ENCODE results near the gene NXPE4. TPM values are rescaled to one million over a fixed set of nuclear protein-coding genes. Genes with fewer than 3 reads are reported as not detected.

NXPE4 gene
- total RNA-seq, 1 experiment from 2014 or later = not detected

- H3K14ac ChIP-seq (ENCODE audit: insufficient read depth, low read length) = no peak overlapping the region
- H2BK15ac ChIP-seq (ENCODE audit: low read depth, low read length) = no peak overlapping the region
- no peaks in the 10 kb centered on the region for H3K79me1 ChIP-seq (ENCODE audit: insufficient read depth, low read depth, low read length, poor library complexity, severe bottlenecking)
- TF ChIP-seq CTCF (conservative IDR thresholded peaks at IDR 0.05) = peak; percentile 46; the same call in 2 of the 3 replicates
- no peaks in the 10 kb centered on the region for H3K27me3 Mint-ChIP-seq (ENCODE audit: low read depth)
- no peak overlapping the region for H3K18ac ChIP-seq (ENCODE audit: insufficient read length, low read depth, low read length)
- H3K79me2 ChIP-seq (ENCODE audit: insufficient read depth, low read length) = no peaks in the 10 kb centered on the region
- no peaks in the 10 kb centered on the region; the same call in 1 of the 2 replicates for H3K4me1 ChIP-seq (ENCODE audit: insufficient read depth, low read length)
- no peak overlapping the region for H3K4me3 Mint-ChIP-seq
- H3K36me3 Mint-ChIP-seq (ENCODE audit: insufficient read depth in 1 of 3, low read depth in 3 of 3) = peaks cover 0 to 31% (median 0%) of the 10 kb centered on the region in 3 experiments; a peak in 3 of 7 replicates
- H3T11ph ChIP-seq (ENCODE audit: low read length) = no peak overlapping the region
- no peaks in the 10 kb centered on the region for H3K23me2 ChIP-seq (ENCODE audit: insufficient read length, low read depth, low read length, poor library complexity, severe bottlenecking)
- no peak overlapping the region for H4K8ac ChIP-seq (replicated peaks; ENCODE audit: insufficient read length, low read depth, low read length)
- H2BK120ac ChIP-seq (ENCODE audit: low read depth, low read length, poor library complexity, severe bottlenecking) = no peak overlapping the region
- H3K4me1 Mint-ChIP-seq = peaks cover 22 to 25% of the 10 kb centered on the region in 2 experiments
- H3K9ac ChIP-seq (ENCODE audit: extremely low read depth, insufficient read length, low read length) = no peak overlapping the region
- no peak overlapping the region for H4K5ac ChIP-seq (ENCODE audit: insufficient read length, low read depth, low read length)
- H2BK20ac ChIP-seq (ENCODE audit: low read depth, low read length, poor library complexity, severe bottlenecking) = no peak overlapping the region
- no peaks in the 10 kb centered on the region for H3K9me3 ChIP-seq (ENCODE audit: control insufficient read depth, low read depth, low read length)
- H2BK12ac ChIP-seq (ENCODE audit: insufficient read length, low read depth, low read length) = no peak overlapping the region
- H2AK5ac ChIP-seq (ENCODE audit: insufficient read length, low read length) = no peak overlapping the region
- no peak overlapping the region for H3K27ac ChIP-seq (ENCODE audit: insufficient read length, low read depth, low read length)
- no peaks in the 10 kb centered on the region for H4K20me1 ChIP-seq (ENCODE audit: control insufficient read depth, insufficient read depth, insufficient read length)
- no peak overlapping the region for H2BK5ac ChIP-seq (ENCODE audit: insufficient read length, low read length)
- H3K27ac Mint-ChIP-seq = no peak overlapping the region
- no peak overlapping the region for H3K23ac ChIP-seq (ENCODE audit: insufficient read length, low read depth, low read length)
- no peak overlapping the region for H3K4ac ChIP-seq (ENCODE audit: low read depth, low read length)
- no peaks in the 10 kb centered on the region for H3K27me3 ChIP-seq (ENCODE audit: insufficient read depth, low read length)
- WGBS (ENCODE audit: extremely low coverage, insufficient read length, low lambda C conversion rate) = no CpG with 5 or more reads among the region's 1 CpG
- peak; percentile 39 for DNase-seq
- no peak overlapping the region for H3K56ac ChIP-seq (ENCODE audit: insufficient read length, low read depth, low read length)
- H2AFZ ChIP-seq (ENCODE audit: low read length) = no peak overlapping the region
- no peak overlapping the region for H3K4me2 ChIP-seq (ENCODE audit: insufficient read depth, insufficient read length, low read length)
- no peak overlapping the region for H4K91ac ChIP-seq (ENCODE audit: insufficient read length, low read depth, low read length)
- H3K9me3 Mint-ChIP-seq = peaks cover 8 to 11% of the 10 kb centered on the region in 2 experiments
Observed at GRCh38 chr11:114571712-114572111, 23.9 kb downstream of the NXPE4 start.
